GF-D8 (cell line): ENCODE results near the gene DRC7.

ENCODE experiments used
- DNase-seq: peaks from one replicate; lab custom pipeline; 2025; lab: John Stamatoyannopoulos, UW

Gene DRC7

GRCh38 chr16:57675741-57676551, 18.7 kb upstream of the DRC7 start:
- peak; percentile 39 for DNase-seq

DNA sequence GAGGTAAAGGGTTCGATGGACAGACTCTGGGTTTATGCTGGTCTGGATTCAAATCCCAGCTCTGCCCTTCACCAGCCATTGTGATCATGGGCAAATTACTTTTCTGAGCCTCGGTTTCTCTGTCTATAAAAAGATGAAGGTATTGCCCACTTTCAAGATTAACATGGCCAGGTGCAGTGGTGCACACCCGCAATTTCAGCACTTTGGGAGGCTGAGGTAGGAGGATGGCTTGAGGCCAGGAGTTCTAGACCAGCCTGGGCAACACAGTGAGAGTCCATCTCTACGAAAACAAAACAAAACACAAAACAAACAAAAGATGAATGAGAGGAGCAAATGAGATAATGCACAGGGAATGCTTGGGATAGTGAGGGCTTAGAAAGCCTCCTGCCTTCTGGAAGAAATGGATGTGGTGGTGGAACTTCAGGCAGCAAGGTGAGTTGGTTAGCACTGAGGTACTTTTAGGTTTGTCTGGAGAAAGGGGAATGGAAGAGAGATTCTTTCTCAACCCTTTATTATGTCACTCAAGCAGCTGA, 18.0 kb upstream of the DRC7 start:
- no peak for DNase-seq

DNA sequence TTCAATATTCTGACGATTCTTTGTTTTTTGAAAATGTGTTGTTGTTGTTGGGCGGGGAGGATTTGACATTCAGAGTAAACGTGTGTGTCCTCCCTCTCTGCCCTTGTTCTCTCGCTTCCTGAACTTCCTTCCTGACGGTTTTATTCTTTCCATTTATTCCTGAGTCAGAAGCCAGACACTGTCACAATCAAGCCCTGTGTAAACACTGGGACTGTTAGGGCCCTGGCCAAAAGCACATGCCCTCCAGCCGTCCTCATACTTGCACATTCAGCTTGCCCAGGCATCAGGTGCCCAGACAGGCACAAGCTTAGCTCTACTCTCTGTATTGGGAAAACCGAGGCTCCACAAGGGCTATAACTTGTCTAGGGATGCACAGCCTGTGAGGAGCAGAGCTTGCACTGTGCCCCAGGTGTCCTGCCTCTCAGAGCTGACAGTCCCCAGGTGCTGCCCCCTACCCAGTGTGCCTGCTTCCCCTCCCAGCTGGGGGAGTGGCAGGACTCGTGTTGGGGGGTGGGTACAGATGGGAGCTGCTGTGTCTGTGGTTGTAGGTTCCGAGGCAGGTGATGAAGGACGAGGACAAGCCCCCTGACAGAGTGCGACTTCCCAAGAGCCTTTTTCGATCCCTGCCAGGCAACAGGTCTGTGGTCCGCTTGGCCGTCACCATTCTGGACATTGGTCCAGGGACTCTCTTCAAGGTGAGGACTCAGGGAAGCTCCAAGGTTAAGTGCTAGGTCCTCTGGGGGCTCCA, 16.8 kb upstream of the DRC7 start:
- no peak for DNase-seq

DNA sequence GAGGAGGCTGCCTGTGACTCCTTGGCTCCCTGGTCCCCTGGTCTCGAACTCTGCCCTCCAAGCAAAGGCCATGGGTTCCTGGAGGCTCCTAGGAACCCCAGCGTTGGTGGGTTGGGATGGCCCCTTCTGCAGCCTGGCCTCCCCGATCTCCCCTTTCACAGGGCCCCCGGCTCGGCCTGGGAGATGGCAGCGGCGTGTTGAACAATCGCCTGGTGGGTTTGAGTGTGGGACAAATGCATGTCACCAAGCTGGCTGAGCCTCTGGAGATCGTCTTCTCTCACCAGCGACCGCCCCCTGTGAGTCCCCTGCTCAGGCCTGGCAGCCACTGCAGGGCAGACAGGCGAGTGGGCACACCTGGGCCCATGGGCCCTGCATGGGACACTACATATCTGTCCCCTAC, 15.6 kb upstream of the DRC7 start:
- no peak for DNase-seq

- DNase-seq, result no peak
Observed at GRCh38 chr16:57679767-57680482, 14.7 kb upstream of the DRC7 start.

DNA sequence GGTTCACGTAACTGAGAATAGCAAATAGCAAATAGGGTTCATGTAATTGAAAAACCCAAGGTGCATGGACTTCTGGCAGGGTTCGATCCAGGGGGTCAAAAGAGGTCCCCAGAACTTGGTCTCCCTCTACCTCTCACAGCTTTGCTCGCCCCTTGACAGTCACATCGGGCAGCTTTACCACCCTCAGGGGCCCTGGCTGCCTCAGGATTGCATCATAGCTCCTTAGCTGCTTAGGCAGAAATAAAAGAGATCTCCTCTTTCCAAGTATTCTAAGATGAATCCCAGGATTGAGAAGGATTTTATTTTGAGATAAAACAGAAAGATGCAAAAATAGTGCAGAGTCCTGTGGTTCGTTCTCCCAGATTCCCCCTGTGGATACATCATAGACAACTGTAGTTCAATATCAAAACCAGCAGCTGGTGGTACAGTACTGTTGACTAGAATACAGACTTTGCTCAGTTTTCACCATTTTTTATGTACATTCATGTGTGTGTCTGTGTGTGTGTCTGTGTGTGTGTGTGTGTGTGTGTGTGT, 13.7 kb upstream of the DRC7 start:
- no peak for DNase-seq

DNA sequence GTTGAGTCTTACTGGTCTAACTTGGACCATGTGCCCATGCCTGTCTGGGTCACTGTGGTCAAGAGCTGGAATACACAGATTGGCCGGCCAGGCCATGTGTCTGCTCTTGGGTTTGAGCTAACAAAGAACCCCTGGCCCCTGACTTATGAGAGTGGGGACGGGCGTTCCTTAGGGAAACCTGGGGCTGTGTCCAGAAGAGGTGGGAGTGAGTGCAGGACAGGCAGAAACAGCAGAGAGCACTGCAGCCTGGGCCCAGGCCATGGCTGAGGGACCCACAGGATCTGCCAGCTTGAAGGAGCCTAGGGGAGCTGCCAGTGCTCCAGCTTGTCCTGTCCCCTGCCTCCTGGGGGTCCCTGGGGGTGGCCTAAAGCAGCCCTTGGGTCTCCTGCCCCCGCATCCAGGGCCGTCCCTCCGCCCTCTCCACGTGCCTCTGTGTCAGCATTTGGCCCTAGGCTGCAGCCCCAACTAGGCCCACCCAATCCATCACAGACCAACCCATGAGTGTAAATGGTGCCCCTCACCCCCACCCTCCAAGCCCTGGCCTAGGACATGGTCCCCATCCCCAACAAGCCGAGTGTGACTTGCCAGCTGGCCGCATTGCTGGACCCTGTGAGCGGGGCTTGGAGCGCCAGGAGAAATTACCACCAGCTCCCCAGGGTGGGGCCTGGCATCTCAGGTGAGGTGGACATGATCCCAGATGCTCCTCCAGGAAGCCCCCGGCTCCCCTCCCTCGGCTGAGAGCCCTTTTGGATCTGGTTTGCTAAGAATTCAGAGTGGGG, 12.5 kb upstream of the DRC7 start:
- no peak for DNase-seq

DNA sequence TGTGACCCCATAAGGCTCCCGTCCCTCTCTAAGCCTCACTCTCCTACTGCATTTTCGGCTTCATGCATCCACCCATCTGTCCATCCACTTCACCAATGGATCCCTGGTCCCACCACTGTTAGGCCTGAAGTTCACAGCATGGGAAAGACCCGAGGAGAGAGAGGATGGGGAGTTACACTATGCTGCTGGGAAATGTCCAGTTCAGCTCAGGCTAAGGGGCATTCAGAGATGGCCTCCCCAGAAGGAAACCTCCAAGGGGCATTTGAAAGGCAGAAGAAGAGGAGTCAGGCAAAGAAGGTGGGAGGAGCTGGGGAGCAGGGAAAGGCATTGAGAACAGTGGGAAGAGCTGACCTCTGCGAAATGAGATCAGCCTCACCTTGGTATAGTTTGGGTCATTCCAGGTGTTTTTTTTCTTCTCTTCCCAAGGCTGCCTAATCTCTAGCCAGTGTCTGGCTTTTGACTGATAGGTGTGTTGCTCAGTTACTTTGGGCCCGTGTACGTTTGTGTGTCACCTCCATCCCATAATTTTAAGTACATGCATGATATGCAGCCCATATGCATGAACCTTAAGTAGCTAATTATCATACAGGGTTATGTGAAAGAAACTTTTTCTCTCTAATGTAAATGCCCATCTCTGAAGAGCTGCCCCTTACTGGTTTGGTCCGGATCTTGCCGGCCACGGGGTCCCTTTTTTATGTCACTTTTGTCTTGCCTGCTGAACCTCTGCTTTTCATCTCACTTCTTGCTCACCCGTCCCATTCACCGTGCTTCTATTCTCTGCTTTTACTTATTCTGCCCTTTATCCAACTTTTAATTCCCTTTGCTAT, 11.6 kb upstream of the DRC7 start:
- no peak for DNase-seq

DNA sequence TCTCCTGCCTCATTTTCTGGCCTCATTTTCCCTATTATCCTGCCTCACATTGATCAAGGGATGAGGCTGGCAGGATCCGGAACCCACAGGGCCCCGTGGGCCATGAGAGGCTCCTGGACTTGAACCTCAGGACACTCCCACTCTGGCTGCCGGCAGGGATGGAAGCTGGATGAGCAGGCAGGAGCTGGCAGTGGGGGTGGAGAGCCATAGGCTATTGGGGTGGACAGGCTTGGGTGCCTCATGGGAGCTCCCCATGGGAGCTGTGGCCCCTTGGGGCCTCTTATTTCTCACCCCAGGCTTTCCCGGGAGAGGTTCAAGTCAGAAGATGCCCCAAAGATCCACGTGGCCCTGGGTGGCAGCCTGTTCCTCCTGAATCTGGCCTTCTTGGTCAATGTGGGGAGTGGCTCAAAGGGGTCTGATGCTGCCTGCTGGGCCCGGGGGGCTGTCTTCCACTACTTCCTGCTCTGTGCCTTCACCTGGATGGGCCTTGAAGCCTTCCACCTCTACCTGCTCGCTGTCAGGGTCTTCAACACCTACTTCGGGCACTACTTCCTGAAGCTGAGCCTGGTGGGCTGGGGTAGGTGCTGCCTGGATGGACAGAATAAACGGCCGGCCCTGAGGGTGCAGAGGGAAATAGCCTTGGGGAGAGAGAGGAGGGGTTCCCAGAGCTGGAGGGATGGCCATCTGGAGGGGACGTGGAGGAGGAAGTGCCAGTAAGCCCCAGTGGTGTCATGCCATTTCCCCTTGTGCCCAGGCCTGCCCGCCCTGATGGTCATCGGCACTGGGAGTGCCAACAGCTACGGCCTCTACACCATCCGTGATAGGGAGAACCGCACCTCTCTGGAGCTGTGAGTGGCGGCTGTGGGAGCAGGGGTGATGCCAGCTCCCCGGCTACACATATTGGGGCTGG, 10.7 kb upstream of the DRC7 start:
- no peak for DNase-seq

- no peak for DNase-seq
Observed at GRCh38 chr16:57684626-57685358, 9.8 kb upstream of the DRC7 start.

DNA sequence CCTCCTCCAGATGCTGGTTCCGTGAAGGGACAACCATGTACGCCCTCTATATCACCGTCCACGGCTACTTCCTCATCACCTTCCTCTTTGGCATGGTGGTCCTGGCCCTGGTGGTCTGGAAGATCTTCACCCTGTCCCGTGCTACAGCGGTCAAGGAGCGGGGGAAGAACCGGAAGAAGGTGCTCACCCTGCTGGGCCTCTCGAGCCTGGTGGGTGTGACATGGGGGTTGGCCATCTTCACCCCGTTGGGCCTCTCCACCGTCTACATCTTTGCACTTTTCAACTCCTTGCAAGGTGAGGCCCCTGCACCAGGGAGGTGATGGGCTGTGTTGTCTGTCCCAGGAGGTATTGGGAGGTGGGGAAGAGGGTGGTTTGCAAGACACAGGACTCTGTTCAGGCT, 9.0 kb upstream of the DRC7 start:
- DNase-seq, result no peak

GRCh38 chr16:57686577-57686976, 8.0 kb upstream of the DRC7 start:
- DNase-seq, result no peak

DNA sequence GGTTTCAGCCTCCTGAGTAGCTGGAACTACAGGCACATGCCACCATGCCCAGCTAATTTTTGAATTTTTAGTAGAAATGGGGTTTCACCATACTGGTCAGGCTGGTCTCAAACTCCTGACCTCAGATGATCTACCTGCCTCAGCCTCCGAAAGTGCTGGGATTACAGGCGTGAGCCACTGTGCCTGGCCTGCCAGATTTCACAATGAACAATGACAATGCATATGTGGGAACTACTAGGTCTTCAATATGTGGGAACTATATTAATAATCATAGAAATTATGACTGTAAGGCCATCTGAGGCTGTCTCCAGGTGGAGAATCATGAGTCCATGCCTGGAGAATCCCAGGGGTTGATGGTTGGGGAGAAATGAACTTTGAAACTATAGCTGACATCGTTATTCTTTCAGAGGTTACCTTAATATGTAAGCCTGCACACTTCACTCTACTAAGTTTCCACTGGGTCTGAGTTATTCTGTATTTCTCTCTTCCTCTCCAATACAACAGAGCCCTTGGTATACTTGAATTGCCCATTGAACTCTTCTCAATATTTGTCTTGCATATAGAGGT, 7.2 kb upstream of the DRC7 start:
- DNase-seq, result no peak

DNA sequence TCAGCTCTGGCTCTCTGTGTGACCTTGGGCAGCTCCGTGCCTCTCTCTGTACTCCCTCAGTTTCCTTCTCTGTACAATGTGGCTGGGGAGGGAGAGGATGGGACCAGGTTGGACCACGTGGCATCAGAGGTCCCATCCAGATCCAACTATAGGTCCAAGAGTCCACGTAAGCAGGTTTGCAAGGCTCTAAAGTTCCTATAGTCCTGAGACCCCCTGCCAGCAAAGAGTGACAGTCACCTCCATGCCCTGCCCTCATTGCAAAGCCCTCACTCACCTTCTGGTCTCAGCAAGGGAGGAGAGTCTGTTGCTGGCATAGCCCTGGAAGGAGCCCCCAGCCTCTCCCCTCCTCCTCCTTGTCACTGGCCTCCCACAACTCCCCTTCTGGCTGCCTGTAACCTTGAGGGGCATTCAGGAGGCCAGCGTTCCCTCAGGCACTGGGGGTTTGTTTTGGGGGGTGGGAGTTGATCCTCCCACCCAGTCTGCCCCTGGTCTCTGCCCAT, 6.1 kb upstream of the DRC7 start:
- no peak for DNase-seq

- peak; percentile 91 for DNase-seq
Observed at GRCh38 chr16:57688987-57689761, 5.4 kb upstream of the DRC7 start.

DNA sequence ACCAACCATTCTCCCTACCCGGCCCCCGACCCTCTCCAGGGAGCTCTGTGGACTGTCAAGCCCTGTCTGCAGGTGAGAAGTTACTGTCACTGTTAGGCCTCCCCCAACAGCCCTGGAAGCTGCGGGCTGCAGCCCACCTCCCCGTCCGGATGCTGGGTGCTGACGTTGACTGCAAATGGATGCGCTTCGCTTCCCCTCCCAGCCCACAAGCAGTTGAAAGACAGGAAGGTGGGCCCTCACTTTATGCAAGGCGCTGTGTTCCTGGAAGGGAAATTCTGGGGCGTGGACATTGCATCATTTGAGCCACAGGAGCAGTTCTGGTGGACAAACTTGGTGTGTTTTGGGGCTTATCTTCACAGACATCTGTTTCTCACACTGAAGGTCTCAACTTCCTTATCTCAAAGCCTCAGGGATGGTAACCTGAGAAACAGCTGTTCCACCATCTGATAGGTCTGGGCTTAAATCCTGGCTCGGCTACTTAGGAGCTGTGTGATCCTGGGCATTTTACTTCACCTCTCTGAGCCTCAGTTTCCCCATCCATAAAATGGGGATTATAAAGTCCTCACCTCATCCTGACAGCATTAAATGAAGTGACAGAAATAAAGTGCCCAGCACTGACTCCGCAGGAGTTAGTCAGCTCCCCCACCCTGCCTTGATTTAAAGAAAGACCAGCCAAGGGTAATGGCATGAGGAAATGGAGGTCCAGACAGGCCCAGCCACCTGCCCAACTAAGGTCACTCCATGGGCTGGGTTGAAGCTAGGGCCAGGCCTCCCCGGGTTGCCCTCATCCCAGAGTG, 4.6 kb upstream of the DRC7 start:
- DNase-seq, result peak; percentile 100
